ENCODE data around the gene MDH1. TPM values are rescaled to one million over a fixed set of nuclear protein-coding genes. Genes with fewer than 3 reads are reported as not detected.

The MDH1 gene
- total RNA-seq, 2 donors from 2014 or later: 66.1 to 103 TPM

DNA sequence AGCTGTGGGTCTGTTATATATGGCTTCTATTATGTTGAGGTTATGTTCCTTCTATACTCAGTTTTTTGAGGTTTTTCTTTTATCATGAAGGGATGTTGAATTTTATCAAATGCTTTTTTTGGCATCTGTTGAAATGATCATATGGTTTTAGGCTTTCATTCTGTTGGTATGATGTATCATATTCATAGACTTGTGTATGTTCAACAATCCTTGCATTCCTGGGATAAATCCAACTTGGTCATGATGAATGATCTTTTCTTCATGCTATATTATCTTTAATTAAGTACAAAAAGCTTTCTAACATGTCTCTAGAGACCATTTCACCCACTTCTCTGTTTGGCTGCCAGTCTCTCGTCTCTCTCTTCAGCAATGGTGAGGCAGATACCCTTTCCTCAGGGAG, 54.2 kb downstream of the MDH1 start:
- no peak for ATAC-seq (ENCODE audit: insufficient number of reproducible peaks, low FRiP score, low read depth)
- Histone ChIP-seq H3K4me1 (ENCODE audit: control insufficient read depth in 1 of 2, low read depth in 2 of 2) (no peaks in the 10 kb centered on the region), H3K4me3 (no peak overlapping the region), H3K9me3 (no peaks in the 10 kb centered on the region), H3K27me3 (replicated peaks; ENCODE audit: insufficient read depth) (no peaks in the 10 kb centered on the region), H3K27ac (no peak overlapping the region), H3K36me3 (no peaks in the 10 kb centered on the region)
- no peak for DNase-seq (ENCODE audit: low spot score)
- TF ChIP-seq, protein P1, sequence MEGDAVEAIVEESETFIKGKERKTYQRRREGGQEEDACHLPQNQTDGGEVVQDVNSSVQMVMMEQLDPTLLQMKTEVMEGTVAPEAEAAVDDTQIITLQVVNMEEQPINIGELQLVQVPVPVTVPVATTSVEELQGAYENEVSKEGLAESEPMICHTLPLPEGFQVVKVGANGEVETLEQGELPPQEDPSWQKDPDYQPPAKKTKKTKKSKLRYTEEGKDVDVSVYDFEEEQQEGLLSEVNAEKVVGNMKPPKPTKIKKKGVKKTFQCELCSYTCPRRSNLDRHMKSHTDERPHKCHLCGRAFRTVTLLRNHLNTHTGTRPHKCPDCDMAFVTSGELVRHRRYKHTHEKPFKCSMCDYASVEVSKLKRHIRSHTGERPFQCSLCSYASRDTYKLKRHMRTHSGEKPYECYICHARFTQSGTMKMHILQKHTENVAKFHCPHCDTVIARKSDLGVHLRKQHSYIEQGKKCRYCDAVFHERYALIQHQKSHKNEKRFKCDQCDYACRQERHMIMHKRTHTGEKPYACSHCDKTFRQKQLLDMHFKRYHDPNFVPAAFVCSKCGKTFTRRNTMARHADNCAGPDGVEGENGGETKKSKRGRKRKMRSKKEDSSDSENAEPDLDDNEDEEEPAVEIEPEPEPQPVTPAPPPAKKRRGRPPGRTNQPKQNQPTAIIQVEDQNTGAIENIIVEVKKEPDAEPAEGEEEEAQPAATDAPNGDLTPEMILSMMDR (IDR thresholded peaks at IDR 0.05): no peak

DNA sequence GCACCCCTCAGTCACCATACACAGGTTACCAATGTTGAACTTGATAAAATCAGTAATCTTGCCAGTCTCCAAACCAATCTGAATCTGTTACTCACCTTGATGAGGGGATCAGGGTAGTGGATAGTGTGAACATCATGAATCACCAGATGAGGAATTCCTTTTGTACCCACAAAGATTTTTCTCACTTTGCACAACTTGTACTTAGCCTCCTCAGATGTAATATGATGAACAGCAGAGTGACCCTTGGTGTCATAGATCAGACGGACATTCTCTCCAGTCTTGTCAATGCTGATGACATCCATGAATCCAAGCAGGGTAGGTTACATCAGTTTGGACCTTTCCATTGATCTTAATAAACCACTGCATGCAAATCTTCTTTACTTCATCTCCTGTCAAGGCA, 54.7 kb downstream of the MDH1 start:
- H3K27ac ChIP-seq: no peak overlapping the region
- no peaks in the 10 kb centered on the region for H3K4me1 ChIP-seq (ENCODE audit: control insufficient read depth in 1 of 2, low read depth in 2 of 2)
- DNase-seq (ENCODE audit: low spot score): no peak
- H3K9me3 ChIP-seq: no peaks in the 10 kb centered on the region
- no peak overlapping the region for H3K4me3 ChIP-seq
- no peaks in the 10 kb centered on the region for H3K27me3 ChIP-seq (replicated peaks; ENCODE audit: insufficient read depth)
- no peaks in the 10 kb centered on the region for H3K36me3 ChIP-seq
- TF ChIP-seq, protein P1 (IDR thresholded peaks at IDR 0.05): no peak
- no peak for ATAC-seq (ENCODE audit: insufficient number of reproducible peaks, low FRiP score, low read depth)

DNA sequence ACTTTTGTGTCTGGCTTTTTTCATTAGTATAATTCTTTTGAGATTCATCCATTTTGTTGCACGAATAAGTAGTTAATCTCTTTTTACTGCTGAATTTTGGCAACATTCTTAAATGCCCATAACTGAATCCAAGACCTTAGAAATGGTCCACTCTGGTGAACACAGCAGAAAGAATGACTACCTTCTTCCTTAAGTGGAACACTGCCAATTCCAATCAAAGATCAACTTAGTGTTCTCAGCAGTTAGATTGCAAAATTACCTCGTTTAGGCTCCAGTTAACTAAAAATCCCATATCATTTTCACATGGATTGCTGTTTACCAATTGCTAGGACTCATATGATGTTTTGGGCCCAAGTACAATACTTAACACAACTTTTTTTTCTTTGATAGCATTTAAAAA, 59.9 kb downstream of the MDH1 start:
- ATAC-seq (ENCODE audit: insufficient number of reproducible peaks, low FRiP score, low read depth) (no peak), DNase-seq (ENCODE audit: low spot score) (no peak)
- Histone ChIP-seq H3K4me3 (no peak overlapping the region), H3K27me3 (replicated peaks; ENCODE audit: insufficient read depth) (no peaks in the 10 kb centered on the region), H3K9me3 (no peaks in the 10 kb centered on the region), H3K36me3 (no peaks in the 10 kb centered on the region), H3K27ac (no peak overlapping the region), H3K4me1 (ENCODE audit: control insufficient read depth in 1 of 2, low read depth in 2 of 2) (no peaks in the 10 kb centered on the region)
- TF ChIP-seq, protein P1 (IDR thresholded peaks at IDR 0.05): no peak

DNA sequence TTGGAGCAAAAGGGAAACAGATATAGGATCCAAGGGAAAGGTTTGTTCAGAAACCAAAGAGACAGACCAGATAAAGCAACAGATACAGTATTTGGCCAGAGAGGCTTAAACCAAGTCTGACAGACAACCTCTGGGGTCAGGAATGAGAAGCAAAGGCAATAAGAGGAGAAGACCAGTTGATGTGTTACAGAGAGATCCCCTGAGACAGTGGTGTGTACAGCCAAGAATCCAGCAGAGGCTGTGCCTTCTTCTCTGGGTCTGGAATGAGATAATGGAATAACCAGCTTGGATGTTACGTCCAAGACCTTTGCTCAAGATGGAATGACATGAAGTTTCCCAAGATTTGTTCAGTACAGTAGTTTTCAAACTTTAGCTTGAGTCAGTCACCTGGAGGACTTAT, 61.1 kb downstream of the MDH1 start:
- H3K4me3 ChIP-seq: no peak overlapping the region

DNA sequence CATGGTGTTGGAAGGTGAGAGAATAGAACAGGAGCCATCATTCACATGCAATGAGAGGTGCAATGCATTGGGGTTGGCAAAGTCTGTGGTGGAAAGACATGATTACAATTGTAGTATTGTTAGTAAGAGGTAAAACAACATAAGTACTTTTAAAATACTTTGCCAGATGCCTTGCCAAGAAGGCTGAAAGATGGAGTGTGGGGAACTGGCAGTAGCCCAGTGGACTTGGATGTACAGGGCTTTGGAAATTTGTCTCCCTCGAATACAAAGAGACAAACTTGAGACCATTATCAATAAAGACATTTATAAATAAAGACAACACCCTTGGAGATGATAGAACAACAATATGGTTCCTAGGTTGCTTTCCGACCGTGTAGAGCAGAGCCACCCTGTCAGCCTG, 62.0 kb downstream of the MDH1 start:
- Histone ChIP-seq H3K27ac (no peak overlapping the region), H3K36me3 (no peaks in the 10 kb centered on the region), H3K4me3 (no peak overlapping the region), H3K27me3 (replicated peaks; ENCODE audit: insufficient read depth) (no peaks in the 10 kb centered on the region), H3K4me1 (ENCODE audit: control insufficient read depth in 1 of 2, low read depth in 2 of 2) (no peaks in the 10 kb centered on the region), H3K9me3 (no peaks in the 10 kb centered on the region)
- ATAC-seq (ENCODE audit: insufficient number of reproducible peaks, low FRiP score, low read depth): no peak
- TF ChIP-seq, protein P1 (IDR thresholded peaks at IDR 0.05): no peak
- no peak for DNase-seq (ENCODE audit: low spot score)

More for the DNA sequence above, 61.1 kb downstream of the MDH1 start:
- no peak for DNase-seq (ENCODE audit: low spot score)
- Histone ChIP-seq H3K4me1 (ENCODE audit: control insufficient read depth in 1 of 2, low read depth in 2 of 2) (no peaks in the 10 kb centered on the region), H3K27ac (no peak overlapping the region), H3K9me3 (no peaks in the 10 kb centered on the region), H3K36me3 (no peaks in the 10 kb centered on the region), H3K27me3 (replicated peaks; ENCODE audit: insufficient read depth) (no peaks in the 10 kb centered on the region)
- TF ChIP-seq, protein P1 (IDR thresholded peaks at IDR 0.05): no peak
- ATAC-seq (ENCODE audit: insufficient number of reproducible peaks, low FRiP score, low read depth): no peak
